ENCODE results near the gene PTPN3.

The PTPN3 gene

DNA sequence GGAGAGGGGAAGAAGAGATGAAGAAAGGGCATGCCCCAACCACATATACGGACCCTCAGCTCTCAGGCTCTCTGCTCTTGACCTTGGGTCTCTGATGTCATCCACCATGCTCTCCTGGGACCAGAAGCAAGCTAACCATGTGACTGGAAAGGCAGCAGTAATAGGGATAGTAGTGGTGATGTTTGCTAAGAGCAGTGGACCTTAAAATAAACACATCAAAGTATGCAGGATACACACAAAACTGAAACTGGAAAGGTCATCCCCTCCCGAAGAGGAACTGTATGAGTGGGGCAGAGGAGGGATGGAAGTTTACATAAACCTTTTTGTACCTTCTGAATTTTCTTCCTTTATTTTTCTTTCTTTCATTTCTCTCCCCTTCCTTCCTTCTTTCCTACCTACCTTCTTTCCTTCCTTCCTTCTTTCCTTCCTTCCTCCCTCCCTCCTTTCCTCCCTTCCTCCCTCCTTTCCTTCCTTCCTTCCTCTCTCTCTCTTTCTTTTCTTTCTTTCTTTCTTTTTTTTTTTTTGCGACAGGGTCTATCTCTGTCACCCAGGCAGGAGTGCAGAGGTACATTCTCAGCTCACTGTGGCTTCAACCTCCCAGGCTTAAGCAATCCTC lies 8.1 kb upstream of the PTPN3 start:
- DNase-seq (ENCODE audit: low read depth in 2 of 2): no peak

DNA sequence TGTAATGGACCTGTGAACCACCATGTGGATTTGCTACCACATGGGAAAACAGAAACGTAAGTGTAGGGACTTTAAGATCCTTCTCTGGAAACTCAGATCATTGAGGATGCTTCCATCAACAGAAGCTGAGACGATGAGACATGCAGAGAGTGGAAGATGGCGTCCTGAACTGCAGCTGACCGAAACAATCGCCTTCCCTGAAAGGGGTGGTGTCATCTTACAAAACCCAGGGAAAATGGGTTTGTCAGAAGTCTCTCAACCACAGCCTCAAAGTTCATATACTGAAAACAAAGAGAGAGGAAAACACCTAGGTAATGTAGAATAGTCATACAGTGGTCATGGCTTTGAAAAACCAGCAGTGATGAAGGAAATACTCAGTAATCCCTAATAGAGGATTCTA lies 6.6 kb upstream of the PTPN3 start:
- no peak for DNase-seq (ENCODE audit: low read depth in 2 of 2)

DNA sequence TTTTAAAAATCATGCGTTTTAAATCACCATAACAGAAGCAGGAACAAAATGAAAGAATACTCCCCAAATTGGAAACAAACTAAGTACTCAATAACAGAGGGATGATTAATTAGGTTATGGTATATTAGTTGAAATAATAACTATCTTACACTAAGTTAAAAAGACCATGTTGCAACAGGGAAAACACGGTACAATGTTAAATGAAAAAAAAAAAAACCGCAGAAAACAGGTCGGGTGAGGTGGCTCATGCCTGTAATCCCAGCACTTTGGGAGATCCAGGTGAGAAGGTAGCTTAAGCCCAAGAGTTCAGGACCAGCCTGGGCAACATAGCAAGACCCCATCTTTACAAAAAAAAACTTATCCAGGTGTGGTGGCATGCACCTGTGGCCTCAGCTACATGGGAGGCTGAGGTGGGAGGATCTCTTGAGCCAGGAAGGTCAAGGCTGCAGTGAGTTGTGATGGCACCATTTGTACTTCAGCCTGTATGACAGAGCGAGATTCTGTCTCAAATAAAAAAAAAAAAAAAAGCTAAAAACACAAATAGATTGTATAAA lies 2.4 kb upstream of the PTPN3 start:
- no peak for DNase-seq (ENCODE audit: low read depth in 2 of 2)

DNA sequence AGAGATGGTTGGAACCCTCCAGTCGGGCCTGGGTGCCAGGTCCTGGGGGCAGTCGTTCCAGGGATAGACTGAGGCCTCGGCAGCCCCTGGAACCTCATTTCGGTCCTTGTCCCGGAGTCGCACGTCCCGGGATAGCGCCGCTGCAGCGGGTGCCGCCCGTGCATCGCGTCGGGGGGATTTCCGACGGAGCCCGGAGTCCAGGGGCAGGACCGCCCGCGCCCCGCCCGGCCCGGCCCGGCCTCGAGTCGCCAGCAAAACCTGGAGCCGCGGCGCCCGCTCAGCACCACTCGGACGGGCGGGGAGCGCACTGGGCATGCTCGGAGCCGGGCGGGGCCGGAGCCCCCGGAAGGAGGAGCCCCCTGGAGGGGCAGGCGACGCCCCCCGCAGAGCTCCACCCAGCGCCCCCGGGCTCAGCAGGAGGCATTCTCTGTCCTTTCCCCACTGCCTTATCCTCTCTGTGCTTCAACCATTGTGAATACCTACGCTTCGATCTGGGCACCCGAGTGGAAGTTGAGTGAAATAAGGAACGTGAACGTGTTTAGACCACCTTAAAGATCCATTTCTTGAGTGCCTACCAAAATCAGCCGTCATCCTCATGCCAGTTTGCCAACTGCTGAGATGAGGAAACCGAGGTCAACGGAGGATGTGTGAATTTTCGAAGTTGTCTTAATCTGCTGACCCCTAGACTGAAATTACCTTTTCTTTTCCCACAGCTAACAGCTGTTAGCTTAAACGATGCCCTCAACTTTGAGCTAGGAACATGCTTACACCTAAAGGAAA lies 1.7 kb upstream of the PTPN3 start:
- DNase-seq (ENCODE audit: low read depth in 2 of 2): no peak

DNA sequence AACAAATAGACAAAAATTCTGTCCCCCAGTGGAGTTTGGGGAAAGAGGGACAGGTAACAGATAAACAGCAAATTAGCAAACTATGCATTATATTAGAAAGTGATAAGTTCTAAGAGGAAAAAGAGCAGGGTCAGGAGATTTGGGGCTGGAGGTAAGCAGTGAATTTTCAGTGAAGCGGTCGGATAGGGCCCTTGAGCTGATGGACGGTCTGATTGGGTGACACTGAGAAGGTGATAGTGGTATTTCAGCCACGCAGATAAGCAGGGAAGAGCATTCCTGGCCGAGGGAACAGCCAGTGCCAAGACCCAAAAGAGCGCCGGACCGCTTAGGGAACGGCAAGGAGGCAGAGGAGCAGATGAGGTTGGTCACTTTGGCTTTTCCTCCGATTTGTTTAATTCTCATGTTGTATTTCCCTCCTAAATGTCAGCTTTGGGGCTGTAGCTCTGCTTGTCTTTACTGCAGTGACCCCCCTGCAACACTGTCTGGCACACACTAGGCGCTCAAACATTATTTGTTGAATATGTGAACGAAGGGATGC lies 1.1 kb upstream of the PTPN3 start:
- DNase-seq (ENCODE audit: low read depth in 2 of 2): no peak

DNA sequence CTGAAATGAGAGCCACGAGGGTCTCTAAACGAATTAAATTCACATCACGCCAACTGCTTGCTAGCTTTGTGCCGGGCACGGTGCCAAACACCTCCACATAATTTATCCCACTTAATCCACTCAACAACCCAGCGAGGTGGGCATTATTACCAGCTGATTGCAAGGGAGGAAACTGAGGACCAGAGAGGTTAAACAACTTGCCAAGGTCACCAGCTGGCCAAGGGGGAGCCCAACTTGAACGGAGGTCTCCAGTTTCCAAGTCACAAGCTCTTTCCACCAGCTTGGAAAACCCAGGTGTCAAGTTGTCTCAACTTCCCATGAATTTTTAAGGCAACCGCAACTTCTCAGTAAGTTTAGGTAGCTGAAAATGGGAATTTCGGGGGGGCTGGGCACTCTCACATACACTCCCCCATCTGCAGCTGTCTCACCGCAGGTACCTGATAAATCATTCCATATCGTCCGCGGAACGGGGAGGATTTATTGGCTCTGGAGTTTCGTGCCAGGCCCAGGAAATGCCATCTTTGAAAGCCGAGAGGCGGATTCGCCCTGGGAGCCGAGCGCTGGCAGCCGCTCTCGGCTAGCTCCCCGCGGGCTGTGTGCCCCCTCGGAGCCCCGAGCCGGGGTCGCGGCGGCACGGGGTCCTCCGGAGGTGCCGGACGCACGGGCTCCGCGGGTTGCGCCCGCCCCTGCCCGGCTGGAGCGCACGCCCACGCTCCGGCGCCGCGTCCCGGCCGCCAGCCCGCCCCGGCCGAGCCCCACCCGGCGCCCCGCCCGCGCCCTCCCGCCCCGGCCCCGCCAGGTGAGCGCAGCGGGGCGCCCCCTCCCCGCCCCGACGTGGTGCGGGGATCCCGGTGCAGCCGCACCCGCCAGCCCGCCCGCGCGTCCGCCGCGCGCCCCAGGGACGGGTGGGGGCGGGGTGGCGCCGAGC lies 617 bp downstream of the PTPN3 start:
- no peak for DNase-seq (ENCODE audit: low read depth in 2 of 2)

DNA sequence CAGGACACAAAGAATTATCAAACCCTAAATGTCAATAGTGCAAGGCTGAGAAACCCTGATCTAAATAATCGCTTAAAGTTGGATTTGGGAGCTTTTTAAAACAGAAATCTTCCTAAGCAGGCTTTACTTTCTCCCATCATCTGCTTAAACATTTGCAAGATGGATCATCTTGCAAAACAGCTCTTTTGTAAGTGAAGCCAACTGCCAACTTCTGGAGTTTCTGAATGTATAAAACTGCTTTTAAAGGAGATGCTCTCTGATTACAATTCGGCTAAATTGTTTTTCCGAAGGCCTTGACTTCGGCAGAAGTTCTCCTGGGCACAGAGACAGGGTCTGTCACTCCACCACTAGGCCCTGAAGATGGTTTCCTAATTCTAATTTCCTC lies 1.3 kb downstream of the PTPN3 start:
- DNase-seq (ENCODE audit: low read depth in 2 of 2): no peak

DNA sequence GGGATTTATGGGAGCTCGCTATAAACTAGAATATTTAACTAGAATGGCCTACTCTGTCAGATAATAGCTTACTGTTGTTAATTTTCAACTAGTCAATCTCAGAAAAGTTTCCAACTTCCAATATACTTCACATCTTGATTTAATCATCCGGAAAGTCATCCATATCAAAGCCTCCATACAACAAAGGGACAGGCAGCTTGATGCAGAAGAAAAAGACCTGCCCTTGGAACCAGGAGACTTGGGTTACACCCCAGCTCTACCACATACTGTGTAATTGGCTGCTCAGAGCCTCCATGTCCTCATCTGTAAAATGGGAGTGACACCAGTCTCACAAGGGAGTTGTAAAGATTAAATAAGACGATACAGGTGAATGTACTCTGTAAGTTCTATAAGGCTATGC lies 1.9 kb downstream of the PTPN3 start:
- no peak for DNase-seq (ENCODE audit: low read depth in 2 of 2)

DNA sequence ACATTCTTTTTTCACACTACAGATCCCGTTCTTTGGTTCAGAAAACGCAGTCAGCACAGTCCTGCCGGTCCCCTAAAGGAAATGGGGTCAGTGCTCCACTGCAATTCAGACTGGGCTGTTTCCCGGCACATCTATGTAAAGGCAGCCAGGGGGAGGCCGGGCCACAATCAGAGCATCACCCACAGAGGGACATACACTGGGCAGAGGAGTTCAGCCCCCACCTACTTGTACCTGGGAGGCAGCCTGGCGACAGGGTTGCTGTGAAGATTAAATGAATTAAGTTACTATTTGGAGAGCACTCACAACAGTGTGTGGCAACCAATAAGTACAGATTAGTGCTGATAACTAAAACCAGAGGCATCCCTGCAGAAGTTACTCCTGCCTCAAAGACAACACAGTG lies 4.5 kb downstream of the PTPN3 start:
- no peak for DNase-seq (ENCODE audit: low read depth in 2 of 2)

DNA sequence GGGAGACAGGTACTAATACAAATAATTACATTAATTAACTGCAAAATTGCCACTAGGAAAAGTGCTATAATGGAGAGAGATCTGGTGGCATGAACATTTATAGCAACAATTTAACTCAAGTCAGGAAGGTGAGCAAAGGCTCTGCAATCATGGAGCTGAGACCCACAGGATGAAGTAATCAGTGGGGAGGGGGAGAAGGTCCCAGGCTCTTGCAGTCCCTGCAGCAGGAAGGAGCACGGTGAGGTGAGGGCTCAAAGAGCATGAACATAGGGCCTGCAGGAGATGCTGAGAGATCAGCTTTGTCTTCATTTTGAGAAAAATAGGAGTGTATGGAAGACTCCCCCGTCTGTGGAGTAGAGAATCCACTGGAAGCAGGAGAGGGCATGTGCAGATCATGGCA lies 6.5 kb downstream of the PTPN3 start:
- no peak for DNase-seq (ENCODE audit: low read depth in 2 of 2)

DNA sequence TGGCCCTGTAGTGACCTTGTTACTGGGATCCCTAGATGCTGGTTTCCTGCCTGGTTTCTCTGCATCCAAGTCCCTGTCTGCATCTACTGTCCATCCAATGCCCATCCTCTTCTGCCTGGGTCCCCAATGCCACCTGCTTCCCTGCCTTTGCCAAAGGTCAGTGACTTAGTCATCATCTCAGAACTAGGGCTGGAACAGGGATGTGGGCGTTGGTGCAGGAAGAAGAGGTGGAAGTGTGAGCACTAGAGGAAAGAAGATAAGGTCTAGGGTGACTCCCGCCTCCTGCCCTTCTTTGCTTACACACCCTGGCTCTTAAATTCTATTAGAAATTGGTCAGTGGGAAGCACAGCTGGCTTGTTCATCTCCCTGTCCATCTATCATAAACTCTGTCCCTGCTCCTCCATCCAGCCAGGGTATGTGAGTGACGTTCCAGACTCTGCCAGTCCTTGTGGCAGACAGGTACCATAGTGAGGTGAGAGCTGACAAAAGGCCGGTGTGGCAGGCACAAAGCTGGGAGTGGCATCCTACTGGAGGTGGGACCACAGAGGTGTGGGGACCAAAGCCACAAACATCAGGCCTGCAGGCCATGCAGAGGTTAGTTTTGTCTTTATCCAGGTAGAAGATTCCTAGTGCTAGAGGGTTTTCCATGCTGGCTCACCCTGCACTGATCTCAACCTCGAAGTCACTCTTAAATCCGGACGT lies 9.2 kb downstream of the PTPN3 start:
- no peak for DNase-seq (ENCODE audit: low read depth in 2 of 2)

DNA sequence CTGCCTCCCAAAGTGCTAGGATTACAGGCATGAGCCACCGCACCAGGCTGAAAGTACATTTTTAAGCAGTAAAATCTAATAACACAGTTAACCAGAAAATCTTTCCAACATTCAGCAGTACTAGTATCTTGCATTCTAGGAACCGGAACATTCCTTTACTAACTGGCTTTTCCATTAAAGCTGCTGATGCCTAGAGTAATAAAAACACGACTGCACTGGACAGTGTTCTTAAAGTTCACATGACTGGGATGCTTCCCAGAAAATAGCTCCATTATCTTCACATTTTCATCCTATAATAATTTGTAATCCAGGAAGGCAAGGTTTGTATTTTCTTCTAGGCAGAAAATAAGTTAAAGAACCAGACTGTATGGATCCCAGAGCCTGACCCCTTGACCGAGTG lies 9.8 kb downstream of the PTPN3 start:
- DNase-seq (ENCODE audit: low read depth in 2 of 2): no peak

DNA sequence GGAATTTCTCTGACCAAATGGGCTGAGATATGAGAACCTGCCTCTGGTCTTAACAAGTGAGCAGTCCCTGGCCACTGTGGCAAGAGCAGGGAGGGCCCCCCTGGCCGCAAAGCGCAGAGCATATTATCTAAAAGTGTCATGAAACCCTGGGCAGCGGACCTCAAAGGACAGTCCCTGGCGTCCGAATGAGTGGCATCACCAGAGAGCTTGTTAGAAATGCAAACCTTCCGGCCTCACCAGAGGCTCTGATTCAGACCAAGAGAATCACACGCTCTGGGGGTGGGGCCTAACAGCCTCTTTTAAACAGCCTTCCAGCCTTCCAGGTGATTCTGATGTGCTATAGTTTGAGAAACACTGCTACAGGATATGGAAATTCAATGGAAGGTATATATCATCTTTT lies 10.9 kb downstream of the PTPN3 start:
- DNase-seq (ENCODE audit: low read depth in 2 of 2): no peak

DNA sequence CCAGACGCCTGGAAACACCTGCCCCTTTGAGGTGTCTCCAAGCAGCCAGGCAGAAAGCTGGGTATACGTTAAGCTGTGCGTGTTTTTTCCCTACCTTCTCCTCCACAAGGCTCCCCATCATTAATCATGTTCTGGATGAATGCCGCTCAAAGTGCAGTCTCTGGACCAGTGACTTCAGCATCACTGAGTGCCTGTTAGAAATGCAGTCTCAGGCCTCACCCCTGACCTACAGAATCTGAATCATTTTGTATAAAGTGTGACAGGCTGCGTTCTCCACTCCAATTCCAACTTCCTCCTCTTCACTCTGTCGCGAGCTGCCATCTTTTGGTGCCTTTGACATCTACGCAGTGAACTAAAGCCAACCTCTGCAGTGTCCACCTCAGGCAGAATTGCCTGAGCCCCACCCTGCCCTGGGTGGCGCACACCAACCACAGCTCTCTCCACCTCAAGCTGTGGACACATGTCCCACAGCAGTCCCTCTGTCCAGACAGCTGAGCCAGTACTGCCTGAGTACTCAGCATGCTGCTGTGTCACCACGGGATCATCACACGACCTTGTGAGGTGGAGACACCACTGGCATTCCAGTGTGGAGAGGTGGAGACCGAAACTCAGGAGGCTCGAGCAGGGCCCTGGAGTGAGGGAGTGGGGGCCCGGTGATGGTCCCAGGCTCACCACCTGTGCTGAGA lies 14.2 kb downstream of the PTPN3 start:
- no peak for DNase-seq (ENCODE audit: low read depth in 2 of 2)

DNA sequence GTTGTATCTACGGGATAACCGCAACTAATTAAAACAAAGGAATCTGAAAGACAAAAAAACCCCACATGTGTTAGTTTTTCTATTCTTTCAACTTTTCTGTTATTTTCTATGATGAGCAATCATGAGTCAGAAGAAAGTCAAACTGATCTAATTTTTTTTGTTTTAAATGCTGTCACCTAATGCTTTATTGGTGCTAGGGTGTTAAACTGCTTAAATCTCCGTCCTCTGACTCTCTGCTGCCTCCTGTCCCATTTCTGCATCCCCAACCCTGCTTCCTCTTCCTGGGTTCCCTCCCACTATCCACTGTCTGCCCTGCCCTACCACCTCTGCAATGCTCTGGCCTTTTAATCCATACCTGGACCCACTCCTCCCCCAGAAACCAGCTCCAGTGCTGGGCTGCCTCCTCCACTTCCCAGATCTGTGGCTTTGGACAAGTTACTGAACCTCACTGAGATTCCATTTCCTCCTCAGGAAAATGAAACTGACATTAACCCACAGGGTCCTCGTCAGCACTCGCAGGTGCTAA lies 15.7 kb downstream of the PTPN3 start:
- no peak for DNase-seq (ENCODE audit: low read depth in 2 of 2)

DNA sequence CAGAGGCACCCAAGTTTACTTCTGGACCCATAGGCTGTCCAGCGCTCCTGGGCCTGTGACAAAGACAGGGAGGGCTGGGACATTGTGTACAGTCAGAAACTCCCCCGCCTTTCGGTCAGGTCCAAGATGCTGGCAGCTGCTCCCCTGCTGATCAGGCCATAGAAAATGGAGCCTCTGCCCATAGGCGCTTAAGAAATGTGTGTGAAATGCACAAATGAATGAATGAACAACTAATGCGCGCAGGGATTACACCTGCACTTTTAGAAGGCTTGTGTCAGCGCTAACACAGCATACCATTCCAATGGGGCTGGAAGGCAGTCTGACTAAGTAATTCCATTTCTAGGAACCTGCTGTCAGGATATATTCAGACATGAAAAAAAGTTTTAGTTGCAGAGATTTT lies 16.3 kb downstream of the PTPN3 start:
- no peak for DNase-seq (ENCODE audit: low read depth in 2 of 2)

DNA sequence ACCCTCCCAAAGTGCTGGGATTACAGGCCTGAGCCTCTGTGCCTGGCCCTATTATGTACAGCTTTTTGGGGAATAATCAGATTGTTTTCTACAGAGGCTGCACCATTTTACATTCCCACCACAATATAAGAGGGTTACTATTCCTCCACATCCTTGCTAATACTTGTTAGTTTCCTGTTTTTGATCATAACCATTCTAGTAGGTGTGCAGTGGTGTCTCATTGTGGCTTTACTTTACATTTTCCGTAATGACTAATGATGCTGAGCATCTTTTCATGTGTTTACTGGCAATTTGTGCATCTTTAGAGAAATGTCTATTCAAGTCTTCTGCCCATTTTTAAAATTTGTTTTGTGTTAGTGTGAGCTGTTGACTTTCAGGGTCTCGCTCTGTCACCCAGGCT lies 18.3 kb downstream of the PTPN3 start:
- no peak for DNase-seq (ENCODE audit: low read depth in 2 of 2)

DNA sequence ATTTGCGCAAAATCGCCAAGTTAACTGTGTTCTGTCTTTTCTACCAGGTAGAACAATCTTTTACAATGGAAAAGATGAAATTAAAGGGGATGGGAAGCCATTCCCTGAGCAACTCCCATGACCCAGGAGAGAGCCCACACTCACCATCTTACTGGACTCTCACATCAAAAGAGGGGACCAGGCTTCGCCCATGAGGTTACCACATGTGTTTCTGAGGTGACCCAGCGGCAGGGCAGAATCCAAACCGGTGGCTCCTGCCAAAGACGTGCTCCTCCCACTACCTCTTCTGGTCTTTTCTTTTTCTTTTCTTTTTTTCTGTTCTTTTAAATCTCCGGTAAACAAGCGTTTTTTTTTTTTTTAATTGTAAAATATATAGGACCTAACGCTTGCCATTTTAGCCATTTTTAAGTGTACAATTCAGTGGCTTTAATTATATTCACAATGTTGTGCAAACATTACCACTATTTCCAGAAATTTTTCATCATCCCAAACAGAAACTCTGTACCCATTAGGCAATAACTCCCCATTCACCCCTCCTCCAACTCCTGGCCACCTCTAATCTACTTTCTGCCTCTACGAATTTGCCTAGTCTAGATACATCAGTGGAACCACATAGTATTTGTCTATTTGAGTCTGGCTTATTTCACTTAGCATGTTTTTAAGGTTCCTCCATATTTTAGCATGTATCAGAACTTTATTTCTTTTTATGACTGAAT lies 19.3 kb downstream of the PTPN3 start:
- DNase-seq (ENCODE audit: low read depth in 2 of 2): no peak

DNA sequence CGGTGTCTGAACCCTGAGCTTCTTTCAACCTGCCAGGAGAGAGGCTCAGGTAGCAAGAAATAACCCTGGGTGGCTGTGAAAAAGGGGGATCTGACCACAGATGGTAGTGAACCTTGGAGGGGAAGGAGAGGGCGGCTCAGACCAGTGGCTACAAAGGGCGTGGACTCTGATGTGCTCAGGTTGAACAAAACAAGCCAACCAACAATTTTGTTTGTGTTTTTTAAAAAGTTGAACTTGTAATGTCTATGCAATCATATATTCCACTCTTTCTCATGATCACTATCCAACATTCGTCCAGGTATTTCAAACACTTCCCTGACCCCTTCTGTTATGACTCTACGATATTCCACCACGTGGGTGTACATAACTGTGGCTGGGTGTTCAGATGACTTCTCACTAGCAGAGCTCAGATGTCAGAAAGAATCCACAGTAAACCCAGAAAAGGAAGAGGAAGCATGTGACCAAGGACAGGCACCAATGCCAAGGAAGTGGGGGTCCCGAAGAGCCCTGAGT lies 20.0 kb downstream of the PTPN3 start:
- no peak for DNase-seq (ENCODE audit: low read depth in 2 of 2)
